Endothelial cell of umbilical vein (primary cell): ENCODE measurements around the gene ANO6. TPM values are rescaled to one million over a fixed set of nuclear protein-coding genes. Genes with fewer than 3 reads are reported as not detected.

Experiments
- BruUV-seq: library from RNA; stranded (reverse); fragments of 400-500 nt; replicated peaks from 2 replicates; lab custom pipeline; 2021; lab: Mats Ljungman, UMichigan
- CTCF ChIA-PET: fragments of 300-600, 350-600 bp; sonication (Branson Sonifier 250); formaldehyde crosslinking; loops from one replicate; lab custom pipeline; 2021; ENCODE audit warnings: antibody characterized with exemption, inconsistent platforms; lab: Charles Lee
- POLR2A ChIA-PET: fragments of 300-600, 350-600 bp; sonication (Branson Sonifier 250); formaldehyde crosslinking; loops from one replicate; lab custom pipeline; 2021; ENCODE audit warnings: antibody characterized with exemption, inconsistent platforms; lab: Charles Lee
- DNase-seq: peaks from one replicate; pipeline ENCODE4 v3.0.0-alpha.2; 2011; ENCODE audit warnings: low read depth, low spot score
- FAIRE-seq: peaks from 2 replicates; lab custom pipeline; 2011; peaks lifted over from hg19 to GRCh38; lab: Jason Lieb, UNC
- H2AFZ ChIP-seq: 2 replicates; pipeline ENCODE4 v1.6.0; 2012; ENCODE audit warnings: low read depth, low read length, control low read depth, inconsistent platforms
- H3K27ac ChIP-seq: 2 replicates; pipeline ENCODE4 v1.5.1; 2011; ENCODE audit warnings: low read depth, mild to moderate bottlenecking, control low read depth, low read length, moderate library complexity; ENCODE audit not compliant: insufficient read depth
- H3K27me3 ChIP-seq, 2 experiments: 2 replicates each; pipeline versions ENCODE4 v1.6.0 to v1.6.1; 2011; ENCODE audit warnings: low read length in 2 of 2, mixed read lengths in 1 of 2; ENCODE audit not compliant: control insufficient read depth in 2 of 2, insufficient read depth in 2 of 2
- H3K36me3 ChIP-seq, 2 experiments: 2 replicates in 1 of 2; 3 replicates in 1 of 2; pipeline ENCODE4 v1.5.1; 2011; ENCODE audit warnings: low read length in 2 of 2, mild to moderate bottlenecking in 1 of 2, moderate library complexity in 1 of 2; ENCODE audit not compliant: control insufficient read depth in 2 of 2, insufficient read depth in 2 of 2; ENCODE audit errors: extremely low read depth in 1 of 2
- H3K4me1 ChIP-seq: 3 replicates; pipeline ENCODE4 v1.5.1; 2011; ENCODE audit warnings: mild to moderate bottlenecking, low read length; ENCODE audit not compliant: control insufficient read depth, insufficient read depth; ENCODE audit errors: extremely low read depth
- H3K4me2 ChIP-seq: 2 replicates; pipeline ENCODE4 v1.6.1; 2011; ENCODE audit warnings: low read length, control low read depth, mixed read lengths; ENCODE audit not compliant: insufficient read depth
- H3K4me3 ChIP-seq, 3 experiments: fragments of 200-600 bp in 1 of 3; sonication (generic), shearing (Covaris generic) in 1 of 3; replicated peaks in 1 of 3; 2 replicates each; pipeline ENCODE4 v1.5.1; 2011 to 2016; ENCODE audit warnings: control low read depth in 3 of 3, low read length in 3 of 3, mild to moderate bottlenecking in 2 of 3, inconsistent platforms in 1 of 3, low read depth in 1 of 3, moderate library complexity in 1 of 3; ENCODE audit not compliant: insufficient read depth in 1 of 3
- H3K79me2 ChIP-seq: 2 replicates; pipeline ENCODE4 v1.6.0; 2012; ENCODE audit warnings: low read length, inconsistent platforms; ENCODE audit not compliant: control insufficient read depth, insufficient read depth
- H3K9ac ChIP-seq: replicated peaks from 2 replicates; pipeline ENCODE3; 2011; ENCODE audit warnings: low read length, control low read depth; ENCODE audit not compliant: insufficient read depth; ENCODE audit errors: extremely low read depth
- H3K9me1 ChIP-seq: replicated peaks from 3 replicates; pipeline ENCODE4 v1.6.0; 2011; ENCODE audit warnings: mild to moderate bottlenecking, low read length; ENCODE audit not compliant: control insufficient read depth, insufficient read depth; ENCODE audit errors: extremely low read depth
- H3K9me3 ChIP-seq: replicated peaks from 2 replicates; pipeline ENCODE4 v1.5.1; 2012; ENCODE audit warnings: low read length, inconsistent platforms; ENCODE audit not compliant: control insufficient read depth, insufficient read depth
- H4K20me1 ChIP-seq: replicated peaks from 2 replicates; pipeline ENCODE3; 2011; ENCODE audit warnings: mild to moderate bottlenecking, low read length; ENCODE audit not compliant: control insufficient read depth, insufficient read depth; ENCODE audit errors: extremely low read depth
- CTCF ChIP-seq, 2 donors: IDR thresholded peaks; 1 replicate in 1 of 2; 2 replicates in 1 of 2; pipeline ENCODE4 v1.5.1; 2011; ENCODE audit warnings: low read length in 2 of 2, mild to moderate bottlenecking in 2 of 2, moderate library complexity in 2 of 2, control low read depth in 1 of 2, inconsistent platforms in 1 of 2, low read depth in 1 of 2; ENCODE audit not compliant: insufficient read depth in 1 of 2; ENCODE audit errors: extremely low read depth in 1 of 2
- EZH2 ChIP-seq: IDR thresholded peaks from 2 replicates; pipeline ENCODE4 v1.6.1; 2012; ENCODE audit warnings: borderline replicate concordance, low read depth, mild to moderate bottlenecking, moderate library complexity, low read length, inconsistent platforms; ENCODE audit not compliant: severe bottlenecking
- FOS ChIP-seq: IDR thresholded peaks from 2 replicates; pipeline ENCODE4 v1.6.1; 2011; ENCODE audit warnings: mild to moderate bottlenecking, low read length, moderate library complexity, borderline replicate concordance; ENCODE audit not compliant: insufficient read depth
- GATA2 ChIP-seq: IDR thresholded peaks from 2 replicates; pipeline ENCODE4 v1.7.0; 2011; ENCODE audit warnings: low read depth, mild to moderate bottlenecking, moderate library complexity, mixed read lengths, low read length; ENCODE audit not compliant: insufficient read length, insufficient read depth
- JUN ChIP-seq: IDR thresholded peaks from 2 replicates; pipeline ENCODE4 v1.6.1; 2011; ENCODE audit warnings: borderline replicate concordance, low read depth; ENCODE audit not compliant: insufficient read length, insufficient read depth
- MAX ChIP-seq: IDR thresholded peaks from 2 replicates; pipeline ENCODE4 v1.6.1; 2011; ENCODE audit not compliant: insufficient read depth, insufficient read length
- MYC ChIP-seq: IDR thresholded peaks from one replicate; pipeline ENCODE4 v1.6.1; 2011; ENCODE audit warnings: mild to moderate bottlenecking, low read depth, low read length
- POLR2A ChIP-seq: IDR thresholded peaks from 2 replicates; pipeline ENCODE4 v1.6.1; 2012; ENCODE audit warnings: low read depth, mild to moderate bottlenecking, control low read depth, low read length
- POLR2AphosphoS5 ChIP-seq: IDR thresholded peaks from 2 replicates; pipeline ENCODE4 v1.6.1; 2012; ENCODE audit warnings: low read depth, mild to moderate bottlenecking, control low read depth, low read length, moderate library complexity; ENCODE audit not compliant: insufficient read depth
- dilution Hi-C: fragments of 300-500 bp; cut with MboI; formaldehyde crosslinking; loops from one replicate; pipeline ENCODE4 v1.15.0; 2019; ENCODE audit warnings: low sequenced_read_pairs; ENCODE audit not compliant: extremely low pct_ligation_motif_present
- intact Hi-C: fragments of 100-400 bp; cut with micrococcal nuclease; formaldehyde crosslinking; loops from one replicate; pipeline ENCODE4 v1.10.0; 2022
- polyA plus RNA-seq, 4 experiments: library from polyadenylated mRNA; depleted of rRNA in 3 of 4; stranded (reverse) in 3 of 4; unstranded in 1 of 4; fragments of >200 nt; gene quantifications; 2 replicates each; pipeline versions ENCODE4 v1.2.1 to v1.2.3, GENCODE V29; 2011 to 2012; ENCODE audit warnings: missing spikeins in 1 of 4
- total RNA-seq: library from RNA; stranded (reverse); gene quantifications from 2 replicates; pipeline ENCODE4 v1.2.3, GENCODE V29; 2021

The ANO6 gene
- total and polyA plus RNA-seq, 2 donors (not counting 3 experiments of a cell fraction or from before 2014, with no cell fraction given), result 21.3 to 67.6 TPM

- DNase-seq, result peak; percentile 31
- no peak for FAIRE-seq
- no TSS peak for BruUV-seq
- Histone ChIP-seq H2AFZ (no peak overlapping the region), H3K79me2 (no peaks in the 10 kb centered on the region), H4K20me1 (no peaks in the 10 kb centered on the region), H3K36me3 (peaks cover 2 to 4% of the 10 kb centered on the region in 2 experiments), H3K4me2 (no peak overlapping the region), H3K27ac (no peak overlapping the region), H3K4me3 (no peak overlapping the region), H3K4me1 (no peaks in the 10 kb centered on the region), H3K9me3 (no peaks in the 10 kb centered on the region), H3K9me1 (no peaks in the 10 kb centered on the region), H3K9ac (no peak overlapping the region), H3K27me3 (no peaks in the 10 kb centered on the region)
- ChIA-PET CTCF (interaction anchor here (0.7 to 2.1 kb wide), 8 partner anchors 9 to 153 kb away, joined by 3 to 9 read pairs (median 4); no protein-coding TSS in a partner anchor), POLR2A (no interaction called here)
- peak; percentile 36 for TF ChIP-seq JUN
- peak; percentile 37 for TF ChIP-seq FOS
- TF ChIP-seq EZH2, result no peak
- intact Hi-C loops (no loop called here), dilution Hi-C loops (no loop called here)
These were observed 120.4 kb downstream of the ANO6 start for GRCh38 chr12:45336331-45336730.

GRCh38 chr12:45336762-45337596 lies 121.1 kb downstream of the ANO6 start:
- H3K4me1 ChIP-seq, result no peaks in the 10 kb centered on the region
- ChIA-PET POLR2A (no interaction called here), CTCF (interaction anchor here (0.7 to 2.1 kb wide), 9 partner anchors 9 to 154 kb away, joined by 3 to 9 read pairs (median 4); no protein-coding TSS in a partner anchor)
- FAIRE-seq (peak; percentile 28), DNase-seq (no peak)
- no peaks in the 10 kb centered on the region for H3K9me3 ChIP-seq
- H3K9ac ChIP-seq, result no peak overlapping the region
- no peaks in the 10 kb centered on the region for H4K20me1 ChIP-seq
- no peak for TF ChIP-seq CTCF (IDR thresholded peaks at IDR 0.05; ENCODE audit: extremely low read depth in 1 of 2, insufficient read depth in 1 of 2, low read depth in 1 of 2, low read length in 2 of 2)
- TF ChIP-seq POLR2AphosphoS5, result no peak
- TF ChIP-seq POLR2A, result no peak
- TF ChIP-seq MYC, result no peak
- no peak for TF ChIP-seq EZH2
- peak; percentile 54 for TF ChIP-seq FOS
- TF ChIP-seq GATA2, result no peak
- peak; percentile 3 for TF ChIP-seq JUN
- no peak for TF ChIP-seq MAX
- H3K9me1 ChIP-seq, result no peaks in the 10 kb centered on the region
- no peaks in the 10 kb centered on the region for H3K27me3 ChIP-seq
- H3K36me3 ChIP-seq, result no peaks in the 10 kb centered on the region
- intact Hi-C loops, result no loop called here
- no peak overlapping the region for H3K4me3 ChIP-seq
- no peak overlapping the region for H3K27ac ChIP-seq
- H3K79me2 ChIP-seq, result no peaks in the 10 kb centered on the region
- no peak overlapping the region for H3K4me2 ChIP-seq
- H2AFZ ChIP-seq, result no peak overlapping the region
- no TSS peak for BruUV-seq
- dilution Hi-C loops, result no loop called here
